ENCODE data around the gene RFPL2. TPM values are rescaled to one million over a fixed set of nuclear protein-coding genes. Genes with fewer than 3 reads are reported as not detected.

Gene RFPL2
- total RNA-seq, 1 experiment from 2014 or later = not detected

- Histone ChIP-seq H2AFZ (ENCODE audit: low read length) (0 out of 2 replicates have a peak overlapping the region, but pooled peaks have one; percentile 20), H3K4me1 (ENCODE audit: insufficient read depth, low read length) (no peaks in the 10 kb centered on the region), H3K4me2 (ENCODE audit: low read length) (no peak overlapping the region), H3K36me3 (ENCODE audit: low read depth, low read length) (no peaks in the 10 kb centered on the region), H3K9me2 (replicated peaks; ENCODE audit: low read length) (no peaks in the 10 kb centered on the region), H3K79me2 (ENCODE audit: low read length) (no peaks in the 10 kb centered on the region), H4K20me1 (ENCODE audit: low read length) (no peaks in the 10 kb centered on the region), H3K9me3 (ENCODE audit: low read length) (no peaks in the 10 kb centered on the region), H3F3A (ENCODE audit: low read length, unreplicated experiment) (no peaks in the 10 kb centered on the region), H3K4me3 (ENCODE audit: low read length) (no peak overlapping the region), H3K9ac (ENCODE audit: low read length) (no peak overlapping the region), H3K27ac (ENCODE audit: low read length) (no peak overlapping the region), H3K27me3 (ENCODE audit: low read length) (no peaks in the 10 kb centered on the region)
- ChIA-PET CTCF (no interaction called here), POLR2A (ENCODE audit: unreplicated experiment) (no interaction called here)
- ATAC-seq = no peak
- no peak for DNase-seq
- TF ChIP-seq EZH2 (IDR thresholded peaks at IDR 0.05; ENCODE audit: low read length, unreplicated experiment) (no peak), CTCF (conservative IDR thresholded peaks at IDR 0.05; ENCODE audit: low read depth, low read length) (no peak), EZH2phosphoT487 (IDR thresholded peaks at IDR 0.05; ENCODE audit: borderline replicate concordance, low read length) (no peak)
- intact Hi-C loops (cut with micrococcal nuclease) = loop anchor here (5.0 to 10.0 kb wide), 2 partner anchors 104 to 269 kb away; partner anchors contain the start of gene FBXO7
- BruUV-seq (replicated peaks) = no TSS peak
These were observed 1.3 kb upstream of the RFPL2 start for GRCh38 chr22:32205974-32206773.

GRCh38 chr22:32204040-32204855, 625 bp downstream of the RFPL2 start:
- no peak for ATAC-seq
- BruUV-seq (replicated peaks) = no TSS peak
- no peaks in the 10 kb centered on the region for H3K9me2 ChIP-seq (replicated peaks; ENCODE audit: low read length)
- no peak overlapping the region for H3K4me3 ChIP-seq (ENCODE audit: low read length)
- H3K4me1 ChIP-seq (ENCODE audit: insufficient read depth, low read length) = no peaks in the 10 kb centered on the region
- H4K20me1 ChIP-seq (ENCODE audit: low read length) = no peaks in the 10 kb centered on the region
- H3K9me3 ChIP-seq (ENCODE audit: low read length) = no peaks in the 10 kb centered on the region
- POLR2A ChIA-PET (ENCODE audit: unreplicated experiment) = no interaction called here
- intact Hi-C loops (cut with micrococcal nuclease) = loop anchor here (10.0 kb wide), 1 partner anchor 271 kb away; the partner anchor contains the start of gene FBXO7
- H3K4me2 ChIP-seq (ENCODE audit: low read length) = no peak overlapping the region
- H3K27me3 ChIP-seq (ENCODE audit: low read length) = no peaks in the 10 kb centered on the region
- H3K36me3 ChIP-seq (ENCODE audit: low read depth, low read length) = no peaks in the 10 kb centered on the region
- TF ChIP-seq EZH2 (IDR thresholded peaks at IDR 0.05; ENCODE audit: low read length, unreplicated experiment) = no peak
- TF ChIP-seq CTCF (conservative IDR thresholded peaks at IDR 0.05; ENCODE audit: low read depth, low read length) = no peak
- TF ChIP-seq EZH2phosphoT487 (IDR thresholded peaks at IDR 0.05; ENCODE audit: borderline replicate concordance, low read length) = no peak
- H2AFZ ChIP-seq (ENCODE audit: low read length) = no peak overlapping the region
- H3K27ac ChIP-seq (ENCODE audit: low read length) = no peak overlapping the region
- CTCF ChIA-PET = no interaction called here
- no peaks in the 10 kb centered on the region for H3F3A ChIP-seq (ENCODE audit: low read length, unreplicated experiment)
- no peak overlapping the region for H3K9ac ChIP-seq (ENCODE audit: low read length)
- DNase-seq = no peak
- no peaks in the 10 kb centered on the region for H3K79me2 ChIP-seq (ENCODE audit: low read length)

Data from PC-3 (cell line).